GM23248 (cell line): Measurements from ENCODE around the gene GTF2E1. TPM values are rescaled to one million over a fixed set of nuclear protein-coding genes. Genes with fewer than 3 reads are reported as not detected.

ENCODE experiments used
- DNase-seq: peaks from one replicate; pipeline ENCODE4 v3.0.0-alpha.2; 2015
- H2AFZ ChIP-seq: fragments of 200-600 bp; sonication (generic); 2 replicates; pipeline ENCODE4 v1.6.1; 2016; ENCODE audit warnings: antibody characterized with exemption
- H3F3A ChIP-seq: fragments of 200-600 bp; sonication (generic); 2 replicates; pipeline ENCODE4 v1.6.1; 2016; ENCODE audit warnings: mild to moderate bottlenecking, antibody characterized with exemption, mixed run types; ENCODE audit not compliant: insufficient read depth
- H3K27ac ChIP-seq: fragments of 200-600 bp; sonication (generic); 2 replicates; pipeline ENCODE4 v1.5.1; 2016; ENCODE audit warnings: mild to moderate bottlenecking
- H3K27me3 ChIP-seq: fragments of 200-600 bp; sonication (generic); replicated peaks from 2 replicates; pipeline ENCODE4 v1.6.1; 2016; ENCODE audit warnings: mild to moderate bottlenecking; ENCODE audit not compliant: insufficient read depth
- H3K36me3 ChIP-seq: fragments of 200-600 bp; sonication (generic); 2 replicates; pipeline ENCODE4 v1.6.1; 2016; ENCODE audit warnings: low read depth, mild to moderate bottlenecking
- H3K4me1 ChIP-seq: fragments of 200-600 bp; sonication (generic); 2 replicates; pipeline ENCODE4 v1.6.1; 2016; ENCODE audit warnings: mild to moderate bottlenecking; ENCODE audit not compliant: insufficient read depth
- H3K4me2 ChIP-seq: fragments of 200-600 bp; sonication (generic); one replicate; pipeline ENCODE4 v1.6.1; 2016; ENCODE audit warnings: mild to moderate bottlenecking; ENCODE audit not compliant: unreplicated experiment
- H3K4me3 ChIP-seq: fragments of 200-600 bp; sonication (generic); 2 replicates; pipeline ENCODE4 v1.5.1; 2016; ENCODE audit warnings: mild to moderate bottlenecking
- H3K79me2 ChIP-seq: fragments of 200-600 bp; sonication (generic); 2 replicates; pipeline ENCODE4 v1.6.1; 2016; ENCODE audit warnings: mild to moderate bottlenecking; ENCODE audit not compliant: insufficient read depth
- H3K9ac ChIP-seq: fragments of 200-600 bp; sonication (generic); 2 replicates; pipeline ENCODE4 v1.6.1; 2016; ENCODE audit warnings: mild to moderate bottlenecking
- H3K9me2 ChIP-seq: fragments of 200-600 bp; sonication (generic); 2 replicates; pipeline ENCODE4 v1.6.1; 2016; ENCODE audit warnings: mixed run types, mild to moderate bottlenecking, moderate library complexity; ENCODE audit not compliant: insufficient read depth
- H3K9me3 ChIP-seq: fragments of 200-600 bp; sonication (generic); one replicate; pipeline ENCODE4 v1.6.1; 2017; ENCODE audit warnings: low read depth
- H4K20me1 ChIP-seq: fragments of 200-600 bp; sonication (generic); 2 replicates; pipeline ENCODE4 v1.6.0; 2016; ENCODE audit not compliant: insufficient read depth
- EZH2 ChIP-seq: fragments of 200-600 bp; sonication (generic); IDR thresholded peaks from 2 replicates; pipeline ENCODE4 v1.6.1; 2018; ENCODE audit warnings: antibody characterized with exemption, mild to moderate bottlenecking; ENCODE audit not compliant: insufficient read depth, poor library complexity, severe bottlenecking
- EZH2phosphoT487 ChIP-seq: fragments of 200-600 bp; sonication (generic); IDR thresholded peaks from 2 replicates; pipeline ENCODE4 v1.6.1; 2018; ENCODE audit warnings: antibody characterized with exemption, moderate library complexity, mild to moderate bottlenecking, low read depth; ENCODE audit not compliant: insufficient read depth
- WGBS, 2 experiments: methylation state at CpG; one replicate each; pipeline ENCODE4 v1.1.6; 2015 to 2017; ENCODE audit warnings: low lambda C conversion rate in 2 of 2, low coverage in 1 of 2; ENCODE audit errors: missing lambda C conversion rate in 2 of 2; 5-methylcytosine and 5-hydroxymethylcytosine counted together
- in situ Hi-C: fragments of 300-500 bp; cut with MboI; formaldehyde crosslinking; loops from 2 replicates; pipeline ENCODE4 v1.15.0; 2020
- polyA plus RNA-seq: library from polyadenylated mRNA; unstranded; fragments of >200 nt; fragmentation: Nextera tagmentation; extraction: Ambion mirVana; gene quantifications from 2 replicates; pipeline ENCODE4 v1.2.1, GENCODE V29; 2016
- total RNA-seq: library from RNA; depleted of rRNA; stranded (reverse); fragments of >200 nt; shearing (Covaris generic); gene quantifications from 2 replicates; pipeline ENCODE4 v1.2.3, GENCODE V29; 2014

Gene GTF2E1
- total and polyA plus RNA-seq, 2 experiments from 2014 or later, result 7.2 to 10.8 TPM

DNA sequence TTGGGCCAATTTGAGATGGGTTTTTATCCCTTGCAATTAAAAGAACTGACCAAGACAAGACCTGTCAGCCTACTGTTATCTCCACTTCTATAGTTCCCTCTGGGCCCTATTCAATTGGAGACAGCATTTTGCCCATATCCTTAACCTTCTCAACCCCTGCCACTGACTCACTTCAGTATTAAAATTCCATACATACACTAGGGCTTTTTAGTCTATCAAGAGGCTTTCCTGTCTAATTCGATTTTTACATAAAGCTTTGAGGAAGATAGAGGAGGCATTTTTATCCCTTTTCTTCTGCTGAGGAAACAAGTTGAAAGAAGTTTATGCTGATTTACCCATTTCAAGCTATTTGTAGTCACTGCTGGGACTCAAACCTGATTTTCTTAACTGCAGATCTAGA is 51.1 kb downstream of the GTF2E1 start:
- Histone ChIP-seq H3K27me3 (no peaks in the 10 kb centered on the region), H3K4me1 (peaks cover 23% of the 10 kb centered on the region), H3K9me2 (no peaks in the 10 kb centered on the region), H3K79me2 (no peaks in the 10 kb centered on the region), H3K4me2 (no peak overlapping the region), H3K9ac (no peak overlapping the region), H3K27ac (no peak overlapping the region), H3F3A (peaks cover 11% of the 10 kb centered on the region; the same call in 1 of the 2 replicates), H3K36me3 (no peaks in the 10 kb centered on the region), H3K9me3 (no peaks in the 10 kb centered on the region), H3K4me3 (no peak overlapping the region), H4K20me1 (no peaks in the 10 kb centered on the region), H2AFZ (no peak overlapping the region)
- in situ Hi-C loops, result loop anchor here (10.0 to 25.0 kb wide), 3 partner anchors 199 to 381 kb away; partner anchors contain the start of gene NDUFB4
- 77 to 85% methylated on average over 1 of the region's 1 CpG for WGBS, 2 experiments
- TF ChIP-seq EZH2phosphoT487 (no peak), EZH2 (no peak)
- peak; percentile 2 for DNase-seq

DNA sequence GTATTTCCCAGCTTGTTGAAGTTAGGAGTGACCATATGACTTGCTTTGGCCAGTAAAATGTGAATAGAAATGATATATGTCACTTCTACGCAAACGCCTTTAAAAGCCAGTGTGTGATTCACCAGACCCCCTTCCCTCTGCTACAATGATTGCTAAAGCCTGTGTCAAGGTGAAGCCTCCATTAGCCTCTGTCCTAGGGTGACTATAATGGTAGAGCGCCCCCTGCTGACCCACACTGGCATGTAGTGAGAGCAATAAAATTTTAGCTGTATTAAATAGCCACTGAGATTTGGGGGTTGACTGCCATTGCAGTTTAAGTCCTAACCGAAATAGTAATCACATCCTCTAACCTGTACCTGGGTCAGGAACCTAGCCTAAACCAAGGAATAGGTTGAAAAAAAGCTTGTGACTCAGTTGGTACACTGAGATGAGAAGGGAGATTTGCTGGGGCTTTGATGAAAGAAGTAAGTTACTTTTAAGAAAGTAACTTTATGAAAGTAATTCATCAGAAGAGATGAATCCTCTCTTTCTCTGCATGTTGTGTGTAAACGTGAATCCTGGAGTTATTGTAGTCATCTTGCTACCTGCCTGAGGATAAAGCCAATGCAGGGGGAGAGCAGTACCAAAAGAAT is 52.6 kb downstream of the GTF2E1 start:
- Histone ChIP-seq H3K4me3 (no peak overlapping the region), H3K9ac (no peak overlapping the region), H3K4me2 (no peak overlapping the region), H3K79me2 (no peaks in the 10 kb centered on the region), H4K20me1 (no peaks in the 10 kb centered on the region), H3K36me3 (no peaks in the 10 kb centered on the region), H3K4me1 (peaks cover 23% of the 10 kb centered on the region), H3K9me3 (no peaks in the 10 kb centered on the region), H3K9me2 (no peaks in the 10 kb centered on the region), H3K27ac (no peak overlapping the region), H3F3A (peaks cover 11% of the 10 kb centered on the region; the same call in 1 of the 2 replicates), H2AFZ (no peak overlapping the region), H3K27me3 (no peaks in the 10 kb centered on the region)
- TF ChIP-seq EZH2phosphoT487, result no peak
- TF ChIP-seq EZH2, result no peak
- in situ Hi-C loops, result loop anchor here (10.0 to 25.0 kb wide), 3 partner anchors 200 to 383 kb away; partner anchors contain the start of gene NDUFB4
- peak; percentile 80 for DNase-seq
- WGBS, 2 experiments, result 15 to 29% methylated on average over 5 of the region's 5 CpGs

DNA sequence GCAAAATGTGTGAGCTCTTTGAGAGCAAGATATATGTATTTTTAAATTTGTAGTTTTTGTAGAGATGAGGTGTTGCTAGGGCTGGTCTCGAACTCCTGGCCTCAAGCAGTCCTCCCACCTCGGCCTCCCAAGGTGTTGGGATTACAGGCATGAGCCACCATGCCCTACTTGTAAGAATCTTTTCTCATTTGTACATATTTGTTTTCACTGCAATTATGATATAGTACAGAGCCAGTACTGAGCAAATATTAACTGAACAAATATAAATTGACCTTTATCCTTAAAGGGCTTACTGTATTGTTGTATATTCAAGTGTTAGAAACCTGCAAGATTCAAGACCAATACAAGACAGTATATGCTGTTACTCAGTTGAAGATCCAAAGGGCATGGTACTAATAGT is 53.4 kb downstream of the GTF2E1 start:
- Histone ChIP-seq H3K27me3 (no peaks in the 10 kb centered on the region), H3K4me2 (no peak overlapping the region), H3K79me2 (no peaks in the 10 kb centered on the region), H3K9me3 (no peaks in the 10 kb centered on the region), H3K36me3 (no peaks in the 10 kb centered on the region), H3K9ac (no peak overlapping the region), H4K20me1 (no peaks in the 10 kb centered on the region), H3K9me2 (no peaks in the 10 kb centered on the region), H3F3A (peaks cover 11% of the 10 kb centered on the region; the same call in 1 of the 2 replicates), H3K4me1 (peaks cover 23% of the 10 kb centered on the region), H3K27ac (no peak overlapping the region), H2AFZ (no peak overlapping the region), H3K4me3 (no peak overlapping the region)
- WGBS, 2 experiments, result 40 to 46% methylated on average over 2 of the region's 2 CpGs
- in situ Hi-C loops, result loop anchor here (10.0 to 25.0 kb wide), 3 partner anchors 201 to 384 kb away; partner anchors contain the start of gene NDUFB4
- no peak for TF ChIP-seq EZH2
- TF ChIP-seq EZH2phosphoT487, result no peak
- DNase-seq, result no peak

DNA sequence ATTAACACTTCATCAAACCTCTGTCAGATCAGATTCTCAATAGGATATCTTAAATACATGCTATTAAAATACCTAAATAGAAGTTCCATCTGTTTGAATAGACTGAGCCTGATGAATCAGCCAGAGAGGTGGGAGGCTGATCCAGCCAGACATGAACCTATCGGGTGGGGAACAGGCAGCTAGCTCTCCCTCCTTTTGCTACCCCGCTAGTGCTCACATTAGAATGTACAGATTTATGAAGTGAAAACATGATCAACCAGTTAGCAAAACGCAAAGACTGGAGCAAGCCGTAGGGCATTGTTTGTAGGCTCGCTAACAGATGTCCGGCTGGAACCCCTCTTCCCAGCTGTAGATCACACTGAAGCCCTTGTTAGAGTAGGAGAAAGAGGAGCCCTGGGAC is 54.4 kb downstream of the GTF2E1 start:
- in situ Hi-C loops, result loop anchor here (10.0 to 25.0 kb wide), 3 partner anchors 202 to 385 kb away; partner anchors contain the start of gene NDUFB4
- H3K9ac ChIP-seq, result no peak overlapping the region
- H4K20me1 ChIP-seq, result no peaks in the 10 kb centered on the region
- 17 to 21% methylated on average over 6 of the region's 6 CpGs for WGBS, 2 experiments
- H3K27me3 ChIP-seq, result no peaks in the 10 kb centered on the region
- H3K4me3 ChIP-seq, result no peak overlapping the region
- H3K4me1 ChIP-seq, result peaks cover 17% of the 10 kb centered on the region
- peaks cover 4% of the 10 kb centered on the region; the same call in 1 of the 2 replicates for H3F3A ChIP-seq
- DNase-seq, result peak; percentile 5
- H3K79me2 ChIP-seq, result no peaks in the 10 kb centered on the region
- no peak overlapping the region for H2AFZ ChIP-seq
- no peak overlapping the region for H3K4me2 ChIP-seq
- H3K36me3 ChIP-seq, result no peaks in the 10 kb centered on the region
- H3K27ac ChIP-seq, result no peak overlapping the region
- H3K9me2 ChIP-seq, result no peaks in the 10 kb centered on the region
- H3K9me3 ChIP-seq, result no peaks in the 10 kb centered on the region
- TF ChIP-seq EZH2, result no peak

DNA sequence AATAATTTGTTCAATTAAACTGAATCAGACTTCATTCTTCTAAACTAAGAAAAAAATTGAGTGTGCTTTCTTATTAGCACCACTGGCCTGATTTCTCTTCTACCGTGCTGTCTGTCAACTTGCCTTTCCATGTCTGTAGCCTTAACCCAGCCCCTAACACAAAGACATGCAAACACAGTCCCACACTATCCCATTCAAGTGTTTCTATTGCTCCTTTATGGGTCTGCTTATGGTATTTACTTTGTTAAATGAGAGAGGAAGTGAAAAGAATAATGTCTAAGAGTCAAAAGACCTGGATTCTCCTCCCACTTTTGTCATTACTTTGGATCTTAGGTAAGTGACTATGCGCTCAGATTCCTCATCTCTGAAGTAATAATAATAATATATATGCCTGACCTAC is 55.3 kb downstream of the GTF2E1 start:
- in situ Hi-C loops, result loop anchor here (10.0 to 25.0 kb wide), 3 partner anchors 203 to 386 kb away; partner anchors contain the start of gene NDUFB4
- no peak for DNase-seq

More for the DNA sequence above, 55.3 kb downstream of the GTF2E1 start:
- Histone ChIP-seq H3K9ac (no peak overlapping the region), H2AFZ (no peak overlapping the region), H3F3A (no peaks in the 10 kb centered on the region), H3K4me2 (no peak overlapping the region), H3K9me2 (no peaks in the 10 kb centered on the region), H4K20me1 (no peaks in the 10 kb centered on the region), H3K27me3 (no peaks in the 10 kb centered on the region), H3K27ac (no peak overlapping the region), H3K79me2 (no peaks in the 10 kb centered on the region), H3K4me3 (no peak overlapping the region), H3K4me1 (peaks cover 9% of the 10 kb centered on the region; the same call in 1 of the 2 replicates), H3K36me3 (no peaks in the 10 kb centered on the region), H3K9me3 (no peaks in the 10 kb centered on the region)
- 66 to 68% methylated on average over 2 of the region's 2 CpGs for WGBS, 2 experiments
- TF ChIP-seq EZH2 (no peak), EZH2phosphoT487 (no peak)
